ENCODE data around the gene ARMC5.

- no peak for TF ChIP-seq TAF1 (IDR thresholded peaks at IDR 0.05; ENCODE audit: low read depth)
- TF ChIP-seq FOXM1 (IDR thresholded peaks at IDR 0.05; ENCODE audit: borderline replicate concordance, low read depth): no peak
- no peak for TF ChIP-seq YY1 (IDR thresholded peaks at IDR 0.05; ENCODE audit: low read depth)
- TF ChIP-seq RAD21 (IDR thresholded peaks at IDR 0.05; ENCODE audit: low read depth): no peak
- no peak for TF ChIP-seq TCF12 (IDR thresholded peaks at IDR 0.05; ENCODE audit: low read depth)
- no peak for TF ChIP-seq ZBTB7A (IDR thresholded peaks at IDR 0.05; ENCODE audit: low read depth)
- no peak for TF ChIP-seq MAX (IDR thresholded peaks at IDR 0.05)
- TF ChIP-seq NFIC (IDR thresholded peaks at IDR 0.05): no peak
- no peak for TF ChIP-seq REST (IDR thresholded peaks at IDR 0.05; ENCODE audit: low read depth)
- TF ChIP-seq EGR1 (IDR thresholded peaks at IDR 0.05): no peak
- TF ChIP-seq EP300 (IDR thresholded peaks at IDR 0.05; ENCODE audit: borderline replicate concordance): no peak
- TF ChIP-seq USF1 (IDR thresholded peaks at IDR 0.05): no peak
- TF ChIP-seq CEBPB (IDR thresholded peaks at IDR 0.05): no peak
Measured at GRCh38 chr16:31410082-31410481, 49.2 kb upstream of the ARMC5 start.
